Vagina (tissue), 2 donors: ENCODE data around the gene SMURF1.

Experiments
- CTCF ChIP-seq, 3 experiments: fragments of 450-650 bp in 2 of 3; fragments of 200-600 bp in 1 of 3; sonication (generic) in 1 of 3; IDR thresholded peaks; one replicate each; pipeline ENCODE4 v1.5.1; 2017 to 2019; ENCODE audit warnings: antibody characterized with exemption in 3 of 3, mild to moderate bottlenecking in 2 of 3, moderate library complexity in 2 of 3
- POLR2AphosphoS5 ChIP-seq, 2 donors: sonication (generic); formaldehyde crosslinking; IDR thresholded peaks; one replicate each; pipeline ENCODE4 v1.9.0; 2017; ENCODE audit warnings: antibody characterized with exemption in 2 of 2, mild to moderate bottlenecking in 2 of 2, low read depth in 1 of 2; ENCODE audit not compliant: insufficient read depth in 1 of 2

- no peak for TF ChIP-seq CTCF (IDR thresholded peaks at IDR 0.05)
- TF ChIP-seq POLR2AphosphoS5 (IDR thresholded peaks at IDR 0.05; ENCODE audit: insufficient read depth in 1 of 2, low read depth in 1 of 2) = peak in 1 of 2 donors; percentile 41
Measured at GRCh38 chr7:99128076-99128950, 15.6 kb downstream of the SMURF1 start.
